Dedifferentiated amniotic fluid mesenchymal stem cell (primary cell): ENCODE measurements around the gene ZNF12.
"Not testable (repeated sequence)": the region's sequence is repeated elsewhere in the genome, so short reads cannot be mapped to it uniquely, and the experiment has no call there.

Experiments used
- DNase-seq: peaks from one replicate; pipeline ENCODE4 v3.0.0-alpha.2; 2016; ENCODE audit errors: extremely low spot score

Gene ZNF12

GRCh38 chr7:6706666-6707407 lies at the start of gene ZNF12:
ZNF12 (minus strand) TSS chr7:6706947; CDS start chr7:6705173, 1,774 bp downstream.
- DNase-seq = peak; percentile 91

DNA sequence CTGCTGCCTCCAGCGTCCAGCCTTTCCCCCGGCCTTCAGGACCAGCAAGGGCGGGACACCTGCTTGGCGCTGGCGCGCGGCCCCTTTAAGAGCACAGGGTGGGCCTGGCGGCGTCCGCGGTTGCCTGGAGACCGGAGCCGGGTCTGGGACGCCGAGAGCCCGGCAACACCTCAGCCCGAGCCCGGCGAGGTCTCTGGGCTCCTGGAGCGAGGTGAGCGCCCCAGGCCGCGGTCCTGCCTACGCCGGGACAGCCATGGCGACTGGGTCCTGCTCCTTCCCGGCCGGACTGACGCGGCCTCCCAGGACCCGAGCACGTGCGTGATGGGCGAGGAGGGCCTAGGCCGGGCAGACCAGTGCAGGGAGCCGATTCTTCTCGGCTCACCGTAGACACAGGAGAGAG lies 47.2 kb upstream of the ZNF12 start, which contains the start of gene RSPH10B2:
RSPH10B2 (plus strand) TSS at position 140 of the 400 bp plus-strand sequence. CDS start 3,575 bp downstream, outside the sequence.
- DNase-seq = not testable (repeated sequence)

DNA sequence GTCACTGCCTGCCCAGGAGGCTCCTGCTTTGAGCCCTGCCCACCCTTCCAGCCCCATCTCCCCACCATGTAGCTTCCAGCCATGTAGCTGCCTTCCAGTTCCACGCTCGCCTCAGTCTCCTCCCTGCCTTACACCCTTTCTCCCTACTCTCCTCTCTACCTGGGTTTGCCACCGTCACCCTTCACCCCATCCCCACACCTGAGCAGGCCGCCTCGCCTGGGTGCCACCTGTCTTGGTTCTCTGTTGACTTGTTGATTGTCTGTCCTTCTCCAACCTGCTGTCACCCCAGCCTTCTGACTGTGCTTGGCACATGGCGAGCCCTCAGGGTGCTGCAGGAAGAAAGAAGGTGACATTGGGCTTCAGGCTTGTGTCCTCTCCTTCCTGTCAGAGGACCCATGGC lies 43.4 kb upstream of the ZNF12 start:
- DNase-seq = not testable (repeated sequence)

GRCh38 chr7:6749335-6749734 lies 42.6 kb upstream of the ZNF12 start:
- not testable (repeated sequence) for DNase-seq

DNA sequence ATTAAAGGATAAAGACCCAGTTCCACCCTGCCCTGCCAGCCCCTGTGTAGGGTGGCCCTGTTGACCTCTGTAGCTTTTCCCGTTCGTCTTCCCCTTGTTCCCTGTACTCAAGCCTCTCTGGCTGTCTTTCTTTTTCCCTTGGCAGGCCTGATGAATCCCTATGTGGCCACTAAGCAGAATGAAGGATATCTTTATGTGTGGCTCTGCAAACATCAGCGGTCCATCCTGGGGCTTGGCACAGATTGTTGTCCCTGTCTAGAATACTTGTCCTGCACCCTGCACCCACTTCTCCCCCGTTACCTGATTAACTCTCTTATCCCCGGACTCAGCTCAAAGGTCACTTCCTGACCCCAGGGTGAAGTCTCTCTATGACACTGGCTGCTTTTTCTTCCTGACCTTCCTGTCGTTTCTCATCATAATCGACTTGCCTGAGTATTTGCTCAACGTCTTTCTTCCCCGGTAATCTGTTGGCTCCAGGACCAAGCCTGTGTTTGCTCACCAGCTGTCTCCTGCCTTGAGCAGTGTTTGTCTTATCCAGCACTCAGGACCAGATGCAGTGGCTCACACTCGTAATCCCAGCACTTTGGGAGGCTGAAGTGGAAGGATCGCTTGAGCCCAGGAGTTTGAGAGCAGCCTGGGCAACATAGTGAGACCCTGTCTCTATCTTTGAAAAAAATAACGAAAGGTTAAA lies 37.8 kb upstream of the ZNF12 start:
- DNase-seq = not testable (repeated sequence)

DNA sequence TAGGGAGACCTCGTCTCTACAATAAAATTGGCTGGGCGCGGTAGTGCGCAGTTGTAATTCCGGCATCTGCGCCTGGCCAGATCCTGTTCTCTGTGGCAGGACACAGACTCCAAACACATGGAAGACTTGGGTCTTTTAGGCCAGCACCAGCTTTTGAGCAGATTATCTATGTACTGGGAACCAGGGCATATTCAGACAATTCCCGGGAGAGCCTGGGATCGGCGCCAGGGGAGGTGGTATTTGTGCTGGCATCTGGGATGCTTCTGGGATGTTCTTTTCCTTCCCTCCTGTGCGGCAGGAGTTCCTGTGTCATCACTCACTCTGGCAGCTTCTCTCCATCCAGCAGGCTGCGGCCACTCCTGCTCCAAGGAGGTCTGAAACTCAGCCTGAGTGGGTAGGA lies 31.7 kb upstream of the ZNF12 start:
- not testable (repeated sequence) for DNase-seq

DNA sequence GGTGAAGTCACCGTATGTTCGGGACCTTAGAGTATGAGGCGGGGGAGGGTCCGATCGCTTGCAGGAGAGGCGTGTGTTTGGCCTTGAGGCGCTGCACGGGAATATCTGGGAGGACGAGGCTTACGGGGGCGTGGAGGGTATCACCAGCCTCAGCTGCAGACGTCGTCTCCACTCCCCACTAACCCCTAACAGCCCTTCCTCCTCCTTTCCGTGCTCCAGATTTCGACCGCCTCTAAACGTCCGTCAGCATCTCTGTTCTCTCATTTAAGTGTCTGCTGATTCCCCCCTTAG lies 23.5 kb upstream of the ZNF12 start:
- DNase-seq = no peak

DNA sequence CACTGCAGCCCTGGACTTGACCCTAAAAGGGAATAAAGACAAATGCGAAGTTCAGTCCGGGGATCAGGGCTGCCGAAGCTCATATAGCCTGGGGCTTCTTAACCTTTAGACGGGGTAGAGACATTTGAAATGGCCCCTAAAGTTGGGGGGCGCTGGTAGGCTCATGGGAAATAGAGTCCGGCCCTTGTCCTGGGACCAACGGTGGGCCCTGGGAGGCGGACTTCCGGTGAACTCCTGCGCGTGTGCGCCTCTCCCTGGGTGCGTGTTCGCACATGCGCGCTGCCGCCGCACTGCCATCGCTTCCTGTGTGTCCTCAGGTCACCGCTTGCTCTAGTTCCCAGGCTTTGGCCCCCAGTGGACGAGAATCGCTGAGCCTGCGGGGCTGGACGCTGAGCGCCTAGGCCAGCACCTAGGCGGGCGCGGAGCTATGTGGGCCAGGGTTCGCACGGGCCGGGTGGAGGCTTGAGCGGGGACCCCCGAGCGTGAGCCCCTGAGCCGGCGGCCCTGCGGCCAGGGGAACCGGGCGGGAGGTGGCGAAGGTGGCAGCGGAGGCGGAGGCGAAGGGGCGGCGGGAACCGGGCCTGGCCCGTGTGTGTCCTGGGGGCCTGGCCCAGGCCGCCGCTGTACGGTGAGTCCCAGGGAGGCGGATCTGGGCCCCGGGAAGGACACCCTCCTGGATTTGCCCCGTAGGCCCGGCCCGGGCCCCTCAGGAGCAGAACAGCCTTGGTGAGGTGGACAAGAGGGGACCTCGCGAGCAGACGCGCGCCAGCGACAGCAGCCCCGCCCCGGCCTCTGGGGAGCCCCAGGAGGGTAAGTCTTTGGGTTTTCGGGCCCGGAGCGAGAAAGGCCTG lies 23.0 kb upstream of the ZNF12 start:
- DNase-seq = peak; percentile 84

- DNase-seq = not testable (repeated sequence)
Measured at GRCh38 chr7:6728893-6729491, 22.2 kb upstream of the ZNF12 start.

DNA sequence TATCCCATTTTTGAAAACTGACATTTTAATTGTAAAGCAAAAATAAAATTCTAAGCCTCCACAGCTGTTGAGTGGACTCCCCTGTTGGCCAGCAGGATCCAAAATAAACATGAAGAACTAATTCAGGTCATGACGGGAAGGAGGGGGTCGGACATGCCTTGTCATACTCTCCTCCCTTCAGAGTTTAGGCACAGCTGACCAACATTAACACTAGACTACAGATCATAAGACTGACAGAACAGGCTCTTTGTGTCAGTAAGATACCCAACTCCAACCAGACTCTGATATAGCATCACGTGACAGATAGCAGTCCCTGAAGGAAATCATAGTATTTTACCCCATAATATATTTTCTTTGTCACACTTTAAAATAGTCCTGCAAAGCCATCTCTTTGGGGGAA lies 20.9 kb upstream of the ZNF12 start:
- no peak for DNase-seq

DNA sequence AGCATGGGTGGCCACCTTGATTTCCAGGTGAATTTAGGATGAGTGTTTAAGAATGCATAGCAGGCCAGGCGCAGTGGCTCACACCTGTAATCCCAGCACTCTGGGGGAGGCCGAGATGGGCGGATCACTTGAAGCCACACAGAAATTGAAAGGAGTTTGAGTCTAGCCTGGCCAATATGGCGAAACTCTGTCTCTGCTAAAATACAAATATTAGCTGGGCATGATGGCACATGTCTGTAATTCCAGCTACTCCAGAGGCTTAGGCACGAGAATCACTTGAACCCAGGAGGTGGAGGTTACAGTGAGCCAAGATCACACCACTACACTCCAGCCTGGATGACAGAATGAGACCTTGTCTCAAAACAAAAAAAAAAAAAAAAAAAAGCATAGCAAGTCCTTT lies 19.6 kb upstream of the ZNF12 start:
- DNase-seq = not testable (repeated sequence)

DNA sequence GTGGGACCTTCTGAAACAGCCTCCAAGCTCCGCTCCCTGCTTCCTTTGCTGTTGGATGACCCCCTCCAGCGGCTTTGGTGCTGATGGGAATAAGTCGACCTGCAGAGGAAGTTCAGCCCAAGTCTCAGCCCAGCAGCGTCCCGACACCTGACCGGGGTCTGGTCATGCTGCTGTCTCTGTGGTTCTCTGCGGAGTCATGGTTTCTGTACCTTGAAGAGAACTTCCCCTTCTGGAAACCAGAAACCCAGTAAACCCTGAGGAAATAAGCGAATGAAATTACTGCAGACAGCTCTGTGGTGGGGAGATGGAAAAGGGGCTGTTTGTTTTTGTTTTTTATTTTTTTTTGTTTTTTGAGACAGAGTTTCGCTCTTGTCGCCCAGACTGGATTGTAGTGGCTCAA lies 18.3 kb upstream of the ZNF12 start:
- no peak for DNase-seq

DNA sequence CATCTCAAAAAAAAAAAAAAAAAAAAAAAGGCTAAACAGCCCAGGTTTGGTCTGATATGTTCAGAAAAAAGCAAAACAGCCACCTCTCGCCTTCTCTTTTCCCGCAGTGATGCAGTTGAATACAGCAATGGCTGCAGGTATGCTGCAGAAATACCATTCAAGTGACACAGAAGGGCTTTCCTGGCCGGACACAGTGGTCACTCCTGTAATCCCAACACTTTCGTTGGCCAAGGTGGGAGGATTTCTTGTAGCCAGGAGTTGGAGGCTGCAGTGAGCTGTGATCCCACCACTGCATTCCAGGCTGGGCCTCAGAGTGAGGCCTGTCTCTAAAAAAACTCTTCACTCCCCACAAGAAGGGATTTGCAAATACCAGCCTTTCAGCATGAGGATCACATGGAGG lies 17.6 kb upstream of the ZNF12 start:
- not testable (repeated sequence) for DNase-seq

- DNase-seq = no peak
Measured at GRCh38 chr7:6718124-6718523, 11.4 kb upstream of the ZNF12 start.

DNA sequence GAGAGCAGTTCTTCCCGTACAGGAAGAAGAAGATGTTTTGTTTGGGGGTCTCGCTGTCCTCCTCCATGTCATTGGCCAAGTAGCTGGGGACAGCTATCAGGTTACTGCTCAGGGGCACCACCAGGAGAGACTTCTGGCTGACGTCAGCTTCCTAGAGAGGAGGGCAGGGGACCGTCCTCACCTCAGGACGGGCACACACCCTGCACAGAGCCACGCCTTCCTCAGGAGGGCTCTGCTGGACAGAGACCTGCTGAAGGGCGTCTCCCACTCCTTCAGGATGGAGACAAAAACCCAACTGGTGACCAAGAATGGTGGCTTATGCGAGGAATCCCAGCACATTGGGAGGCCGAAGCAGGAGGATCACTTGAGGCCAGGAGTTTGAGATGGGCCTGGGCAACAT lies 9.2 kb upstream of the ZNF12 start:
- DNase-seq = not testable (repeated sequence)

- no peak for DNase-seq
Measured at GRCh38 chr7:6714360-6714759, 7.6 kb upstream of the ZNF12 start.

DNA sequence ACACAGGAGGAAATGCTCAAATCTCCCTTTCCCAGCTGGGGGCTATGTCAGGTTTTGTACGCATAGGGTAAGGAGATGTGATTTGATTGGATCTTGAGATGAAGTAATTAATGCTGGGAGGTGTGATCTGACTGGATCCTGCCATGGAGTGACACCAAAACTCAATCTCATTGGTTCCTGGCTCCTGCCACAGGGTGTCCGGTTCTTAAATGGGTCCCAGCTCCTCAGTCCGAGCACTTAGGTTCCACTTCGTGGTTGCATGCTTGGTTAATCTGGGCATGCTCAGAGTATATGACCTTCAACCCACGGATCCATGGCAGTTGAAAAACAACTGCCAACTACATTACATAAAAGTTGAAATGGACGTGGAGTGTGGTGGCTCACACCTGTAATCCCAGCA lies 3.1 kb upstream of the ZNF12 start:
- DNase-seq = no peak

- DNase-seq = peak; percentile 7
Measured at GRCh38 chr7:6708304-6708703, 1.6 kb upstream of the ZNF12 start.

- peak; percentile 16 for DNase-seq
Measured at GRCh38 chr7:6705959-6706665, 635 bp downstream of the ZNF12 start.

DNA sequence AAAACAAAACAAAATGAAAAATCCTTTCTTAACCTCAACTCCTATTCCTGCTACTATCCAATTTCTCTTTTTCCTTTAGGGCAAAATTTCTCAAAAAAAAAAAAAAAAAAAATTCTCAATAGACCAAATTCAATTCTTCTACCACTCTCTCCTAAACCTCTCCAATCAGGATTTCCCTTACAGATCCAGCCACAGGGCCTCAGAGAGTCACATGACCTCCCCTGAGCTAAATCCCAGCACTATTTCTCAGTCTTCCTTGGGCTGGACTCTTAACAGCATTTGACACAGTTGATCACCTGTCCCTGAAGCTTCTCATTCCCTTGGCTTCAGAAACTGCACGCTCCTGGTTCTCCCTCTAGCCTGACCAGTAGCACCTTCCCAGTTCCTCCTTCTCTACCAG lies 4.9 kb downstream of the ZNF12 start:
- DNase-seq = no peak

GRCh38 chr7:6700793-6701192 lies 6.0 kb downstream of the ZNF12 start:
- no peak for DNase-seq
